OCI-LY7 (cell line): ENCODE measurements around the gene TUSC1. TPM values are rescaled to one million over a fixed set of nuclear protein-coding genes. Genes with fewer than 3 reads are reported as not detected.

Experiments used
- BruUV-seq: library from RNA; stranded (reverse); fragments of 400-500 nt; replicated peaks from 2 replicates; lab custom pipeline; 2021; lab: Mats Ljungman, UMichigan
- CTCF ChIA-PET: fragments of 300-600 bp; sonication (Branson Sonifier 250); formaldehyde crosslinking; loops from one replicate; lab custom pipeline; 2022; ENCODE audit warnings: antibody characterized with exemption; ENCODE audit not compliant: unreplicated experiment; lab: Charles Lee
- POLR2A ChIA-PET: fragments of 300-600 bp; sonication (Branson Sonifier 250); formaldehyde crosslinking; loops from one replicate; lab custom pipeline; 2022; ENCODE audit warnings: antibody characterized with exemption; lab: Charles Lee
- DNase-seq: peaks from one replicate; pipeline ENCODE4 v3.0.0-alpha.2; 2015; ENCODE audit warnings: low spot score
- H2AFZ ChIP-seq: fragments of 200-600 bp; sonication (generic), shearing (Covaris generic); 2 replicates; pipeline ENCODE4 v1.6.1; 2014; ENCODE audit warnings: mild to moderate bottlenecking, antibody characterized with exemption, low read length, moderate library complexity
- H3K27ac ChIP-seq: fragments of 200-600 bp; sonication (generic); 2 replicates; pipeline ENCODE4 v1.5.1; 2014; ENCODE audit warnings: mixed run types, low read depth, mild to moderate bottlenecking, moderate library complexity, low read length, inconsistent platforms; ENCODE audit not compliant: poor library complexity, severe bottlenecking
- H3K36me3 ChIP-seq: fragments of 200-600 bp; sonication (generic); 2 replicates; pipeline ENCODE4 v1.6.1; 2014; ENCODE audit warnings: mild to moderate bottlenecking, antibody characterized with exemption, low read length, moderate library complexity, mixed read lengths; ENCODE audit not compliant: insufficient read depth
- H3K4me1 ChIP-seq: fragments of 200-600 bp; sonication (generic); 2 replicates; pipeline ENCODE4 v1.5.1; 2014; ENCODE audit warnings: mild to moderate bottlenecking, low read length; ENCODE audit not compliant: insufficient read depth, poor library complexity, severe bottlenecking
- H3K4me2 ChIP-seq: fragments of 200-600 bp; sonication (generic); 2 replicates; pipeline ENCODE4 v1.6.1; 2014; ENCODE audit warnings: mild to moderate bottlenecking, low read length
- H3K4me3 ChIP-seq: fragments of 200-600 bp; sonication (generic); 2 replicates; pipeline ENCODE4 v1.5.1; 2014; ENCODE audit warnings: mild to moderate bottlenecking, low read depth, low read length; ENCODE audit not compliant: poor library complexity, severe bottlenecking
- H3K79me2 ChIP-seq: fragments of 200-600 bp; sonication (generic); 2 replicates; pipeline ENCODE4 v1.6.1; 2016; ENCODE audit warnings: low read depth, mild to moderate bottlenecking, low read length, moderate library complexity, mixed read lengths; ENCODE audit not compliant: insufficient read depth
- H3K9me2 ChIP-seq: fragments of 200-600 bp; sonication (generic); 2 replicates; pipeline ENCODE4 v1.6.1; 2016; ENCODE audit warnings: mild to moderate bottlenecking, low read length, mixed read lengths; ENCODE audit not compliant: insufficient read depth
- H3K9me3 ChIP-seq: fragments of 200-600 bp; sonication (generic); 2 replicates; pipeline ENCODE4 v1.6.1; 2014; ENCODE audit warnings: mild to moderate bottlenecking, mixed run types, low read length, mixed read lengths
- H4K20me1 ChIP-seq: fragments of 200-600 bp; sonication (generic); 2 replicates; pipeline ENCODE4 v1.6.1; 2014; ENCODE audit warnings: mild to moderate bottlenecking, antibody characterized with exemption, low read length, moderate library complexity, mixed read lengths; ENCODE audit not compliant: insufficient read depth
- CTCF ChIP-seq: fragments of 200-600 bp; sonication (generic); conservative IDR thresholded peaks from 2 replicates; pipeline ENCODE4 v1.5.1; 2014; ENCODE audit warnings: mild to moderate bottlenecking, antibody characterized with exemption, low read length, moderate library complexity, mixed read lengths
- EZH2phosphoT487 ChIP-seq: fragments of 200-600 bp; sonication (generic); IDR thresholded peaks from 2 replicates; pipeline ENCODE4 v1.6.1; 2018; ENCODE audit warnings: low read depth, borderline replicate concordance, mild to moderate bottlenecking, mixed run types, antibody characterized with exemption, low read length, moderate library complexity, mixed read lengths
- intact Hi-C: fragments of 100-400 bp; cut with micrococcal nuclease; formaldehyde crosslinking; loops from one replicate; pipeline ENCODE4 v1.10.0; 2022; ENCODE audit not compliant: unreplicated experiment
- total RNA-seq, 2 experiments: library from RNA; depleted of rRNA in 1 of 2; stranded (reverse); fragments of >200 nt in 1 of 2; shearing (Covaris generic) in 1 of 2; gene quantifications; 2 replicates each; pipeline ENCODE4 v1.2.3, GENCODE V29; 2014 to 2022

Gene TUSC1
- total RNA-seq, 2 experiments from 2014 or later = not detected

GRCh38 chr9:25700430-25700829 lies 22.2 kb upstream of the TUSC1 start:
- no peak for DNase-seq
- no peak overlapping the region for H3K4me2 ChIP-seq
- CTCF ChIA-PET = no interaction called here
- H3K4me3 ChIP-seq = no peak overlapping the region
- H3K36me3 ChIP-seq = no peaks in the 10 kb centered on the region
- TF ChIP-seq CTCF (no peak), EZH2phosphoT487 (no peak)
- no peak overlapping the region for H2AFZ ChIP-seq
- H4K20me1 ChIP-seq = no peaks in the 10 kb centered on the region
- POLR2A ChIA-PET = interaction anchor here (0.6 kb wide), 1 partner anchor 215 kb away, joined by 3 read pairs; no protein-coding TSS in a partner anchor
- H3K9me2 ChIP-seq = no peaks in the 10 kb centered on the region
- no peaks in the 10 kb centered on the region for H3K79me2 ChIP-seq
- intact Hi-C loops = no loop called here
- no peaks in the 10 kb centered on the region for H3K4me1 ChIP-seq
- H3K9me3 ChIP-seq = no peaks in the 10 kb centered on the region
- no TSS peak for BruUV-seq
- no peak overlapping the region for H3K27ac ChIP-seq

- ChIA-PET POLR2A (interaction anchor here (0.6 kb wide), 1 partner anchor 714 kb away, joined by 4 read pairs; no protein-coding TSS in a partner anchor), CTCF (no interaction called here)
- no peaks in the 10 kb centered on the region for H3K9me3 ChIP-seq
- TF ChIP-seq EZH2phosphoT487 (no peak), CTCF (no peak)
- no peak overlapping the region for H2AFZ ChIP-seq
- intact Hi-C loops = no loop called here
- H4K20me1 ChIP-seq = no peaks in the 10 kb centered on the region
- no peaks in the 10 kb centered on the region for H3K79me2 ChIP-seq
- no peak for DNase-seq
- no peak overlapping the region for H3K4me2 ChIP-seq
- no peaks in the 10 kb centered on the region for H3K9me2 ChIP-seq
- H3K36me3 ChIP-seq = no peaks in the 10 kb centered on the region
- H3K4me1 ChIP-seq = no peaks in the 10 kb centered on the region
- no peak overlapping the region for H3K4me3 ChIP-seq
- BruUV-seq = no TSS peak
- H3K27ac ChIP-seq = no peak overlapping the region
Measured at GRCh38 chr9:25691786-25692185, 13.5 kb upstream of the TUSC1 start.

GRCh38 chr9:25684321-25684720 lies 6.1 kb upstream of the TUSC1 start:
- no peaks in the 10 kb centered on the region for H3K9me2 ChIP-seq
- POLR2A ChIA-PET = no interaction called here
- no TSS peak for BruUV-seq
- CTCF ChIA-PET = no interaction called here
- no peak overlapping the region for H3K4me3 ChIP-seq
- no peak overlapping the region for H3K27ac ChIP-seq
- no peaks in the 10 kb centered on the region for H3K79me2 ChIP-seq
- H3K4me1 ChIP-seq = no peaks in the 10 kb centered on the region
- H3K4me2 ChIP-seq = no peak overlapping the region
- no peak overlapping the region for H2AFZ ChIP-seq
- TF ChIP-seq EZH2phosphoT487 (no peak), CTCF (no peak)
- DNase-seq = no peak
- H3K36me3 ChIP-seq = no peaks in the 10 kb centered on the region
- H3K9me3 ChIP-seq = no peaks in the 10 kb centered on the region
- intact Hi-C loops = no loop called here
- no peaks in the 10 kb centered on the region for H4K20me1 ChIP-seq
